ENCODE measurements around the gene PCSK1N. TPM values are rescaled to one million over a fixed set of nuclear protein-coding genes. Genes with fewer than 3 reads are reported as not detected.

The PCSK1N gene
- total RNA-seq, 2 experiments from 2014 or later: 2.7 to 2.8 TPM

DNA sequence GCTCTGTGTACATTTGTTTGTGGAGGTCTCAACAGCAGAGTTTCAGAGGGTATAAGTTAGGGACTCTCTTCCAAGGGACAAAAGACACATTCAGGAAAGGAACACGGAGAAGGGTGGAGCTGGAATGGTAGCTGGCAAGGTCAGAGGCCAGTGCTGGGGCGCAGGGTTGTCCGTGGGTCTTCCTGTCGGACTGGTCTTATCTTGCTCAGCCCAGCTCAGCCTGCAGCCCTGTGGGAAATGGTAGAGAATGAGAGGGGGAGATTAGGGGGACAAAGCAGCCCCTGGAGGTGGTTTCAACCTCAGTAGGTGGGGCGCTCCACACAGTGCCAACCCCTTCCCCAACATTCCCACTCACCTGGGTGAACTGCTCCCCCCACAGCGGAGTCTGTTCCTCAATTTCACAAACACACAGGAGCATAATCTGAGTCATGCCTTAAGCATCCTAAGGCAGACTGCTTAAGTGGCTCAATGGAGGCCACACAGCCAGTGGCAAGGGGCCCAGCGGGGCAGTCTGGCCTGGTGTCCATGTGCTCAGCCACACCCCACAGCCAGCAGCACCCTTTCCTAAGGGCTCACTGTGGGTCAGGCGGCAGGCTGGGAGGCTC is 40.4 kb downstream of the PCSK1N start:
- H3K4me3 Mint-ChIP-seq: no peak overlapping the region
- no peaks in the 10 kb centered on the region for H3K36me3 Mint-ChIP-seq
- DNase-seq: no peak
- H3K27me3 Mint-ChIP-seq: no peaks in the 10 kb centered on the region
- H3K27ac Mint-ChIP-seq: no peak overlapping the region
- intact Hi-C loops (cut with micrococcal nuclease): no loop called here
- H3K4me1 Mint-ChIP-seq (ENCODE audit: low read depth): no peaks in the 10 kb centered on the region
- no peaks in the 10 kb centered on the region for H3K9me3 Mint-ChIP-seq
- CTCF ChIA-PET: no interaction called here
- POLR2A ChIA-PET: no interaction called here

DNA sequence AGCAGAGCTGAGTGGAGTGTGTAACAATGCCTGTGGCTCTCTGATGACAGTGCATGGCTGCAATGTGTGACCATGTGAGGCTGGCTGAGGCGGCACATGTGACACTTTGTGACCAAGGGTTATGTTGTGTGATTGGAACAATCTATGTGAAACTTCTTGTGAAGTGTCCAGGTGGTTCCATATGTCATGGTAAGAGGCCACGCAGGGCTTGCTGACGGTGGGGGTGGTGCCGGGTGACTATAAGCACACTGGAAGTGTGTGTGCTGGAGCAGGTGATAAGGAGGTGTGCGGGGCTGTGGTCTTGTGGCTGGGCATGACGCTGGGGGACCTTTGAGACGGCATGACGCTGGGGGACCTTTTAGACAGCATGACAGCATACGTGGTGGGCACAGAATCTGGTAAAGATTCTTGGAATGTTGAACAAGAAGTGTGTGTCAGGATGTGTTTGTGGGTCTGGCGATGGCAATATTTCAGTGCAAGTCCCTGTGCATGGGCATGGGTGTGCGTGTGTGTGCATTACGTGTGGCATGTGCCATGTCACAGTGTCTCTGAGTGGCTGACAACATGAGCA is 41.0 kb downstream of the PCSK1N start:
- ChIA-PET CTCF (no interaction called here), POLR2A (no interaction called here)
- H3K36me3 Mint-ChIP-seq: no peaks in the 10 kb centered on the region
- DNase-seq: no peak
- H3K4me1 Mint-ChIP-seq (ENCODE audit: low read depth): peaks cover 4% of the 10 kb centered on the region
- H3K4me3 Mint-ChIP-seq: no peak overlapping the region
- H3K27me3 Mint-ChIP-seq: no peaks in the 10 kb centered on the region
- H3K9me3 Mint-ChIP-seq: no peaks in the 10 kb centered on the region
- intact Hi-C loops (cut with micrococcal nuclease): no loop called here
- no peak overlapping the region for H3K27ac Mint-ChIP-seq

DNA sequence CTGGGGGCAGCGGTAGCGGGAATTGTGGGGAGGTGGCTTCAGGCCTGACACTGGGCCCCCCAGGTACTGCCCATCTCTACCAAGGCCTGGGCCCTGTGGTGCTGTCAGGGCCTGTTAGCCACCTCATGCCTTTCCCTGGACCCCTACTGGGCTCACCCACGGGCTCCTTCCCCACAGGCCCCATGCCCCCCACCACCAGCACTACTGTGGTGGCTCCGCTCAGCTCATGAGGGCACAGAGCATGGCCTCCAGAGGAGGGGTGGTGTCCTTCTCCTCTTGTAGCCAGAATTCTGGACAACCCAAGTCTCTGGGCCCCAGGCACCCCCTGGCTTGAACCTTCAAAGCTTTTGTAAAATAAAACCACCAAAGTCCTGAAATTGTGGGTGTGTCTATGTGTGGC is 41.5 kb downstream of the PCSK1N start:
- H3K9me3 Mint-ChIP-seq: no peaks in the 10 kb centered on the region
- DNase-seq: no peak
- intact Hi-C loops (cut with micrococcal nuclease): no loop called here
- no peaks in the 10 kb centered on the region for H3K27me3 Mint-ChIP-seq
- H3K36me3 Mint-ChIP-seq: no peaks in the 10 kb centered on the region
- H3K4me3 Mint-ChIP-seq: no peak overlapping the region
- CTCF ChIA-PET: no interaction called here
- no peak overlapping the region for H3K27ac Mint-ChIP-seq
- POLR2A ChIA-PET: no interaction called here
- H3K4me1 Mint-ChIP-seq (ENCODE audit: low read depth): peaks cover 6% of the 10 kb centered on the region

DNA sequence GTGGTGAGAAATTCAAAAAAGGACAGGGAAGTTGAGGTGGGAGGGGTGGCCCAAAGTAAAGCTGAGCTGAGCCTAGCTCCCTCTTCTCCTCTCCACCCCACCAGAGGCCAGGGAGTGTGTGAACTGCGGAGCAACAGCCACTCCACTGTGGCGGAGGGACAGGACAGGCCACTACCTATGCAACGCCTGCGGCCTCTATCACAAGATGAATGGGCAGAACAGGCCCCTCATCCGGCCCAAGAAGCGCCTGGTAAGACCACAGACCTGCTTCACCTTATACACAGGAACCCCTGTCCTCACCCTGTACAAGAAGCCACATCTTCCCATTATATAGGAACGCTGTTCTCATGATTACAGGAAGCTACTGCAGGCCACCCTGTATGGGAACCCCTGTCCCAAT is 43.2 kb downstream of the PCSK1N start:
- H3K4me3 Mint-ChIP-seq: no peak overlapping the region
- no peaks in the 10 kb centered on the region for H3K9me3 Mint-ChIP-seq
- ChIA-PET CTCF (no interaction called here), POLR2A (no interaction called here)
- no peak overlapping the region for H3K27ac Mint-ChIP-seq
- intact Hi-C loops (cut with micrococcal nuclease): no loop called here
- H3K36me3 Mint-ChIP-seq: no peaks in the 10 kb centered on the region
- no peak for DNase-seq
- H3K4me1 Mint-ChIP-seq (ENCODE audit: low read depth): peaks cover 8% of the 10 kb centered on the region
- H3K27me3 Mint-ChIP-seq: no peaks in the 10 kb centered on the region

DNA sequence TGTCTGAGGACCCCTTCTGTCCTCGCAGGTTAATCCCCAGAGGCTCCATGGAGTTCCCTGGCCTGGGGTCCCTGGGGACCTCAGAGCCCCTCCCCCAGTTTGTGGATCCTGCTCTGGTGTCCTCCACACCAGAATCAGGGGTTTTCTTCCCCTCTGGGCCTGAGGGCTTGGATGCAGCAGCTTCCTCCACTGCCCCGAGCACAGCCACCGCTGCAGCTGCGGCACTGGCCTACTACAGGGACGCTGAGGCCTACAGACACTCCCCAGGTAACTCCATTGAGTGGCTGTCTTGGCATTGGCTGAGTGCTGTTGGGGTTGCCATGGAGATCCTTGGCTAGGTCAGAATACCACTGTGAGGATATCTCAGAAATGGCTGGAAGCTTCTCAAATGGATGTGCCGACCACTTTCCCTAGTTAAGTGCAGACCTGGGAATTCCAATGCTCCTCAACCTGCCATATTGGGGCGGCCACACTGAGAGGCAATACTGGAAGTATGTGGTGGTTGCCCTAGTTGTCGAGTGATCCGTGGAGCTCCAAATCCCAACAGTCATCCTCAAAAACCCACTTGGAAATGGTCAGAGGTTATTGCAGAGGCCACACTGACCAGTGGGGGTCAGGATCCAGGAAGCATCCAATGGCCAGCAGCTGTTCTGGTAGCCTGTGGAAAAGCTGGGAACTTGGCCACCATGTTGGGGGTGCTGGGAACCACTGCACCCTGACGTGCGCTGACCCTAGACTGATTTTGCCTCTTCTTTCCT is 44.2 kb downstream of the PCSK1N start:
- no peak overlapping the region for H3K4me3 Mint-ChIP-seq
- peaks cover 8% of the 10 kb centered on the region for H3K4me1 Mint-ChIP-seq (ENCODE audit: low read depth)
- ChIA-PET CTCF (no interaction called here), POLR2A (no interaction called here)
- intact Hi-C loops (cut with micrococcal nuclease): no loop called here
- no peak overlapping the region for H3K27ac Mint-ChIP-seq
- no peaks in the 10 kb centered on the region for H3K27me3 Mint-ChIP-seq
- H3K36me3 Mint-ChIP-seq: no peaks in the 10 kb centered on the region
- DNase-seq: no peak
- no peaks in the 10 kb centered on the region for H3K9me3 Mint-ChIP-seq

DNA sequence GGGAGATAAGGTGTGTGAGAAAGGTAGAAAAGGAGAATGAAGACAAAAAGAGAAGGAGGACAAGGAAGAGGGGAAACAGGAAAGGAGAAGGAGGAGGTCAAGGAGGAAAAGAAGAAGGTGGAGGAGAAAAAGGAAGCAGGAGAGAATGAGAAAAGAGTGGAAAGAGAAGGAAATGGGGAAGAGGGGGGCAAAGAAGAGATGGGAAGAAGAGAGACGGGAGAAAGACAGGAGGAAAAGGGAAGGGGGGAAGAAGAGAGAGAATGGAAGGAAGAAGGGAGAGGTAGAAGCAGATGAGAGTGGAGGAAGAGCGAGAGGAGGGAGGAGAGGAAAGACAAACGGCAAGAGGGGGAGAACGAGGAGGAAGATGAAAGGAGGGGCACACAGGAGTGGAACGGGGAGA is 44.9 kb downstream of the PCSK1N start:
- Mint-ChIP-seq H3K27ac (no peak overlapping the region), H3K4me3 (no peak overlapping the region), H3K9me3 (no peaks in the 10 kb centered on the region), H3K4me1 (ENCODE audit: low read depth) (peaks cover 8% of the 10 kb centered on the region), H3K36me3 (no peaks in the 10 kb centered on the region), H3K27me3 (no peaks in the 10 kb centered on the region)
- ChIA-PET POLR2A (no interaction called here), CTCF (no interaction called here)
- no peak for DNase-seq
- intact Hi-C loops (cut with micrococcal nuclease): no loop called here

DNA sequence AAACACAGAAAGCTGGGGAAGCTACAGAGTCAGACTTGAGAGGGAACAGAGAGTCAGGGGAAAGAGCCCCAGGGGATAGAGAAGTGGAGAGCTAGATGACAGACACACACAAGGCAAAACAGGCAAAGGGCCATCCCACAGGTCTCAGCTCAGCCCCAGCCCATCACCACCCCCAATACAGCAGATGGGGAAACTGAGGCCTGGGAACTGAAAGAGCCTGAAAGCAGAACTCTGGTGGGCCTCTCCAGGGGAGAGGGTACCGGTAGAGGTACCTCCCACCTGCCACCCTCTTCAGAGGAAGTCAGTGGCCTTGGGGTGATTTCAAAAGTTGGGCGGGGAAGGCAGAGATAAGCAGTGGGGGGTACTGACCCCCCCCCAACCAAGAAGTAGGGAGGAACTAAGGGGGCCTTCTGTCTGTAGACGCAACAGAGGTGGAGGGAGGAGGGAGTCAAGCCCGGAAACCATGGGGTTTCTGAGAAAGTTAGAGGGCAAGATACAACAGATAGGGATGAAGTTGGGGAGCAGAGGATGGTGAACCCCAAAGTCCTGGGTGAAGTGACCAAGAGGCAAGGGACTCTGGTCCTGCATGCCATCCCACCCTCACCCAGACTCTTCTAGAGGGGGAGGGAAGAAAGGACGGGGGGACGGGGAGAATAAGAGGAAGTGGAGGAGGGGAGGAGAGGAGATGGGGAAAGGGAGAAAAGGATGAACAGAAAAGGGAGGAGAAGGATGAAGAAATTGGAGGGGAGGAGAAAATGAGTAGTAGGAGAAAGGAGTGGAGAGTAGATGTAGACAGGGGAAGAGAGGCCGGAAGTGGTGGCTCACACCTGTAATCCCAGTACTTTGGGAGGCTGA is 45.8 kb downstream of the PCSK1N start:
- Mint-ChIP-seq H3K27ac (no peak overlapping the region), H3K27me3 (no peaks in the 10 kb centered on the region), H3K4me3 (no peak overlapping the region), H3K36me3 (no peaks in the 10 kb centered on the region), H3K4me1 (ENCODE audit: low read depth) (peaks cover 8% of the 10 kb centered on the region), H3K9me3 (no peaks in the 10 kb centered on the region)
- intact Hi-C loops (cut with micrococcal nuclease): no loop called here
- ChIA-PET POLR2A (no interaction called here), CTCF (no interaction called here)
- DNase-seq: no peak

DNA sequence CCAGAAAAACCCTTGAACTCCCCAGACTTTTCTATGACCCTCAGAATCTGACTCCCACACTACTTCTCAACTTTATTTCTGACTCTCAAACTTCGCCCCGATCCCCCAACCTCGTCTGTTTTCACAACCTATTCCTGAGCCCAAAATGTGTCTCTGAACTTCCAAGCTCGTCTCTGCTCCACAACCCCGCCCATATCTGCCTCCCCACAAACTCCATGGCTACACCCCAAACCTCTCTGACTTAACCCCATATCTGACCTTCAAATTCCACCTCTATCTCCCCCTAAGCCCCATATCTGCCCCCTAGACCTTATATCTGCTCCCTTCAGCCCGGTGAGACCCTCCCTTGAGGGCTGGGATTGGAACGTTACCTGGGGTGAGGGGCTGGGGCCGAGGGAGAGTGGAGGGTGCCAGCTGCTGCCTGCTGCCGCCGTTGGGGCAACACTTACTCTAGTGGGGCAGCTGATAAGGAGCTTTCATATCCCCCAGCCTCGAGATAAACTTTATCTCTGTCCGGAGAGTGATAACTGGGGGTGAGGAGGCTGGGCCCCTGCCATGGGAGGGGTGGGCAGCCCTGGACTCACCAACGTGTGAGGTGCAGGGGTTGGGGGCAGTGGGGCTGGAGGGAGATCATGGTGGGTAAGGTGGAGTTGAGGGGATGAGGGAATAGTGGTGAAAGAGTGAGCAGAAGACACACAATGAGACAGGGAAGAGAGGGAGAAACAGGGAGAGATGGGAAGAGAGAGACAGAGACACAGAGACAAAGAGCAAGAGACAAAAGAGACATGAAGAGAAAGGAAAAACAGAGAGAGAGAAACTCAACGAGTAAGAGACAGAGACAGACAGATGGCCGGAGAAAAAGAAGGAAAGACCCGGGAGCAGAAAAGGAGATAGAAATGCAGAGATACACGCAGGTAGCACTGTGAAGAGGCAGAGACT is 47.6 kb downstream of the PCSK1N start:
- Mint-ChIP-seq H3K4me1 (ENCODE audit: low read depth) (peaks cover 8% of the 10 kb centered on the region), H3K27me3 (no peaks in the 10 kb centered on the region), H3K36me3 (no peaks in the 10 kb centered on the region), H3K27ac (no peak overlapping the region), H3K4me3 (no peak overlapping the region), H3K9me3 (no peaks in the 10 kb centered on the region)
- POLR2A ChIA-PET: no interaction called here
- CTCF ChIA-PET: no interaction called here
- no peak for DNase-seq
- intact Hi-C loops (cut with micrococcal nuclease): no loop called here

DNA sequence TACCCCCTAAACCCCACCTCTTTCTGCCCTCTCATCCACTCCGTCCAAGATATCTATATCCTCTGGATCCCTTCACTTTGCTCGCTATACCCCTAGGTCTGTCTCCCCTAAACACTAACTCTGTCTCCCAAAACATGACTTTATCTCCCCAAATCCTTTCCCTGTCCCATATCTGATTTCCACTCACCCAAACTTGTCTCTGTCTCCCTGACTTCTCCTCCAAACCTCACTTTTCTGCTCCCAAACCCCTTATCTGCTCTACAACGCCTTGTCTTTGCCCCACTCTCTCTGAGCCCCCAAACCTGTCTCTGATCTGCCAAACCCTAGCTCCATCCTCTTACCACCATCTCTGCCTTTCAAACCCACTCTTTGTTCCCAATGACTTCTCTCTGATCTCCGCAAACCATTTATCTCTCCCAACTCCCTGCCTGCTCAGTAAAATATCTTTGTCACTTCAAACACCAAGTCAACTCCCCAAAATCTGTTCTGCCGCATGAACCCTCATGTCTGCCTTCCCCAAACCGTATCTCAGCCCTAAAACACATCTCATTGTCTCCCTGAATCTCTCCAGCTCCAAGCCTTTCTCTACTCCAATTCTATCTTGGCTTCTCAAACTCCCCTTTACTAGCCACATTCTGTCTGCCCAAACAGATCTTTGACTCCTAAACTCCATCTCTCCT is 48.4 kb downstream of the PCSK1N start:
- Mint-ChIP-seq H3K4me1 (ENCODE audit: low read depth) (peaks cover 8% of the 10 kb centered on the region), H3K9me3 (no peaks in the 10 kb centered on the region), H3K4me3 (no peak overlapping the region), H3K27ac (no peak overlapping the region), H3K36me3 (no peaks in the 10 kb centered on the region), H3K27me3 (no peaks in the 10 kb centered on the region)
- intact Hi-C loops (cut with micrococcal nuclease): no loop called here
- ChIA-PET CTCF (no interaction called here), POLR2A (no interaction called here)
- DNase-seq: no peak

DNA sequence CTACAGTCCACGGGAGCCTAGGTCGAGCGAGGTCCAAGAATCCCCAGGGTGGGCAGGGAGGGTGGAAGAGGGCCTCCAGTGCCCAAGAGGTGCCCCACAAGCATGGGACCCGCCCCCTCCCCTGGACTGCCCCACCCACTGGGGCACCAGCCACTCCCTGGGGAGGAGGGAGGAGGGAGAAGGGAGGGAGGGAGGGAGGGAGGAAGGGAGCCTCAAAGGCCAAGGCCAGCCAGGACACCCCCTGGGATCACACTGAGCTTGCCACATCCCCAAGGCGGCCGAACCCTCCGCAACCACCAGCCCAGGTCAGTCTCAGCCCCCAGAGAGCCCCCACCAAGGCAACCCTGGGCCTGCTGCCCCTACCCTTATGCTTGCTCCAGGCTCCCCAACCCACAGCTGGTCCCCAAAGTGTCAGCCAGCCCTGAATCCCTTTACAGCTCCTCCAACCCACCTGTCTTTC is 49.0 kb downstream of the PCSK1N start, which contains the start of gene GATA1:
Gene GATA1, plus strand, starts transcription at position 250 of the 460 bp plus-strand sequence. CDS start 4,520 bp downstream, outside the sequence.
- no peaks in the 10 kb centered on the region for H3K9me3 Mint-ChIP-seq
- no peaks in the 10 kb centered on the region for H3K27me3 Mint-ChIP-seq
- H3K4me3 Mint-ChIP-seq: no peak within 1 kb of the TSS
- no peak within 1 kb of the TSS for H3K27ac Mint-ChIP-seq
- ChIA-PET POLR2A (no interaction called here), CTCF (no interaction called here)
- no peaks in the 10 kb centered on the region for H3K36me3 Mint-ChIP-seq
- H3K4me1 Mint-ChIP-seq (ENCODE audit: low read depth): peaks cover 8% of the 10 kb centered on the region
- no peak for DNase-seq
- intact Hi-C loops (cut with micrococcal nuclease): no loop called here

DNA sequence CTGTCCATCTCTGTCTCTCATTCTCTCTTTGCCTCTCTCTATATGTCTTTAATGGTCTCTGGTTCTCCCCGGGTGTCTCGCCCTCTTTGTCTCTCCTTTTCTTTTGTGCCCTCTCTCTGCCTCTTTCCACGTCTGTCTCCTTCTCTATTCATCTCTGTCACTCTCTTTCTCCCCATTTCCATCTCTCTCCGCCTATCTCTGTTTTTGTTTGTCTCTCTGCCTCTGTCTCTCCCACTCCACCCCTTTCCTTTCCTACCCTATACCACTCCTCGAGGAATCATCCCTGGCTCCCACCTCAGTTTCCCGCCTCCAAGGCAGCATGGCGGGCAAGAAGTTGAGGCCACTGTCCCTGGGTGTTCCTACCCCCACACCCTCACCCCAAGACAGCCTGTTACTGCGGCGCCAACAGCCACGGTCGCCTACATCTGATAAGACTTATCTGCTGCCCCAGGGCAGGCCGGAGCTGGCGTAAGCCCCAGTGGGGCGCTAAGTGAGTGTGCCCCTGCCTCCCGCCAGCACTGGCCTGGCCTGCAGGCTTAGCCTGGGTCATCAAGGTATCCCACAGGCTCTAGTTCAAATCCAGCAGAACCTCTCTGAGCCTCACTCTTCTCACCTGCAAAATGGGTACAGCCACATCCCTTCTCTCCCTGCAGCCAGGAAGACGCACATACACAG is 49.7 kb downstream of the PCSK1N start:
- H3K36me3 Mint-ChIP-seq: no peaks in the 10 kb centered on the region

More for the DNA sequence above, 49.7 kb downstream of the PCSK1N start:
- H3K4me3 Mint-ChIP-seq: no peak overlapping the region
- H3K9me3 Mint-ChIP-seq: no peaks in the 10 kb centered on the region
- intact Hi-C loops (cut with micrococcal nuclease): no loop called here
- H3K27me3 Mint-ChIP-seq: no peaks in the 10 kb centered on the region
- peaks cover 8% of the 10 kb centered on the region for H3K4me1 Mint-ChIP-seq (ENCODE audit: low read depth)
- H3K27ac Mint-ChIP-seq: no peak overlapping the region
- ChIA-PET CTCF (no interaction called here), POLR2A (no interaction called here)
- DNase-seq: no peak

All from activated CD4-positive, alpha-beta memory T cell treated with anti-CD3 and anti-CD28 coated beads for 36 hours (primary cell).